T-helper 1 cell treated with Interleukin-12 subunit alpha and Interleukin-12 subunit beta and Interleukin-4 antibody, amounts not matched to agents 30 ng/mL and 1 ng/mL, for 36 hours (primary cell): ENCODE results near the gene ANO4. TPM values are rescaled to one million over a fixed set of nuclear protein-coding genes. Genes with fewer than 3 reads are reported as not detected.
"Not testable (repeated sequence)": the region's sequence is repeated elsewhere in the genome, so short reads cannot be mapped to it uniquely, and the experiment has no call there.

Experiments
- intact Hi-C: fragments of 100-400 bp; cut with micrococcal nuclease; formaldehyde crosslinking; loops from one replicate; pipeline ENCODE4 v1.15.1; 2024
- total RNA-seq: library from RNA; stranded (reverse); gene quantifications from 2 replicates; pipeline ENCODE4 v1.2.3, GENCODE V29; 2022

The ANO4 gene
- total RNA-seq, 1 donor from 2014 or later: not detected

GRCh38 chr12:100868487-100868886 is 73.9 kb downstream of the ANO4 start:
- intact Hi-C loops: no loop called here

- intact Hi-C loops: no loop called here
Measured at GRCh38 chr12:100871195-100871734, 76.7 kb downstream of the ANO4 start.

GRCh38 chr12:100875156-100875555 is 80.6 kb downstream of the ANO4 start:
- intact Hi-C loops: no loop called here

GRCh38 chr12:100875771-100876170 is 81.2 kb downstream of the ANO4 start:
- intact Hi-C loops: no loop called here

- intact Hi-C loops: no loop called here
Measured at GRCh38 chr12:100877776-100878175, 83.2 kb downstream of the ANO4 start.

- intact Hi-C loops: no loop called here
Measured at GRCh38 chr12:100895192-100895591, 100.6 kb downstream of the ANO4 start.

GRCh38 chr12:100896192-100896591 is 101.6 kb downstream of the ANO4 start:
- intact Hi-C loops: no loop called here

GRCh38 chr12:100897240-100897639 is 102.7 kb downstream of the ANO4 start:
- intact Hi-C loops: no loop called here

- intact Hi-C loops: no loop called here
Measured at GRCh38 chr12:100899301-100899700, 104.7 kb downstream of the ANO4 start.

- intact Hi-C loops: no loop called here
Measured at GRCh38 chr12:100900808-100901207, 106.2 kb downstream of the ANO4 start.

- intact Hi-C loops: no loop called here
Measured at GRCh38 chr12:100901266-100901665, 106.7 kb downstream of the ANO4 start.

- intact Hi-C loops: no loop called here
Measured at GRCh38 chr12:100904270-100904669, 109.7 kb downstream of the ANO4 start.

GRCh38 chr12:100908501-100908900 is 113.9 kb downstream of the ANO4 start:
- intact Hi-C loops: no loop called here

- intact Hi-C loops: no loop called here
Measured at GRCh38 chr12:100913872-100914592, 119.5 kb downstream of the ANO4 start.

- intact Hi-C loops: no loop called here
Measured at GRCh38 chr12:100919116-100919515, 124.5 kb downstream of the ANO4 start.

- intact Hi-C loops: no loop called here
Measured at GRCh38 chr12:100920493-100920892, 125.9 kb downstream of the ANO4 start.

- intact Hi-C loops: no loop called here
Measured at GRCh38 chr12:100926669-100927248, 132.2 kb downstream of the ANO4 start.

GRCh38 chr12:100927826-100928225 is 133.2 kb downstream of the ANO4 start:
- intact Hi-C loops: no loop called here

- intact Hi-C loops: no loop called here
Measured at GRCh38 chr12:100932571-100932970, 138.0 kb downstream of the ANO4 start.

GRCh38 chr12:100933531-100933930 is 139.0 kb downstream of the ANO4 start:
- intact Hi-C loops: not testable (repeated sequence)

- intact Hi-C loops: no loop called here
Measured at GRCh38 chr12:100935929-100936328, 141.4 kb downstream of the ANO4 start.

GRCh38 chr12:100936661-100937060 is 142.1 kb downstream of the ANO4 start:
- intact Hi-C loops: no loop called here

GRCh38 chr12:100940503-100940902 is 145.9 kb downstream of the ANO4 start:
- intact Hi-C loops: no loop called here
